HFFc6 (cell line): ENCODE measurements around the gene TTF2. TPM values are rescaled to one million over a fixed set of nuclear protein-coding genes. Genes with fewer than 3 reads are reported as not detected.
"Not testable (repeated sequence)": the region's sequence is repeated elsewhere in the genome, so short reads cannot be mapped to it uniquely, and the experiment has no call there.

Source experiments
- DNase-seq: peaks from one replicate; pipeline ENCODE4 v3.0.0-alpha.2; 2018
- H3K27ac Mint-ChIP-seq: 2 replicates; pipeline ENCODE4 v1.8.0; 2020; ENCODE audit warnings: mild to moderate bottlenecking, mixed read lengths
- H3K27me3 Mint-ChIP-seq: 2 replicates; pipeline ENCODE4 v1.8.0; 2021; ENCODE audit warnings: mild to moderate bottlenecking, moderate library complexity, mixed read lengths; ENCODE audit not compliant: insufficient read depth
- H3K36me3 Mint-ChIP-seq: 2 replicates; pipeline ENCODE4 v1.8.0; 2021; ENCODE audit warnings: low read depth, mixed read lengths
- H3K4me1 Mint-ChIP-seq: 2 replicates; pipeline ENCODE4 v1.8.0; 2020; ENCODE audit warnings: low read depth, mixed read lengths
- H3K4me3 Mint-ChIP-seq: 2 replicates; pipeline ENCODE4 v1.8.0; 2020; ENCODE audit warnings: mild to moderate bottlenecking, moderate library complexity, mixed read lengths
- H3K9me3 Mint-ChIP-seq: 2 replicates; pipeline ENCODE4 v1.8.0; 2020; ENCODE audit warnings: mild to moderate bottlenecking, mixed read lengths
- total RNA-seq, 6 experiments: library from RNA; stranded (reverse); fragmentation: NEBNext Ultra II Directional; extraction: Animal tissue kit (Norgen Biotek cat#: 25700); gene quantifications; 2 replicates in 1 of 6; 3 replicates in 5 of 6; pipeline ENCODE4 v1.2.3, GENCODE V29; 2021
- TF ChIP-seq, protein P1 (sequence below): fragments of 200-600 bp; sonication (generic); IDR thresholded peaks from 2 replicates; pipeline ENCODE4 v1.5.0; 2021; ENCODE audit warnings: antibody characterized with exemption, mild to moderate bottlenecking

Gene TTF2
- total RNA-seq, 6 experiments from 2014 or later, result 18.7 to 28.6 (median 24.2) TPM

DNA sequence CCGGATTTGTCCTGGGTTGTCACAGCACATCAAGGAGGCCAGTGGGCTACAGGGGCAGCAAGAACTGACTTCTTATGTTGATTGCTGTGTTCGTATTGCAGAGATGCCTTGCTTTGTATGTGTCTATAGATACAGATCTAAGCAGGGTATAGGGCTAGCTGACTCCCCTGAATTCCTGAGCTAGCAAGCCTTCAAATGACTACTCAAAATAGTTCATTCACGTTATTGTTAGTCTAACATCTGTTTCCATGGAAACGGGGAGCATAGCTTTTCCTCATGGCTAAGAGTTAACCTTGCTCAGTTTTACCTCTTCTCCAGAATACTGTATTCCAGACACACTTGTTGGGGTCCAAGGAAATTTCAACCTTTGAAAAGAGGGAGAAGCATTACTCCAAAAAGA lies 37.3 kb downstream of the TTF2 start:
- Mint-ChIP-seq H3K36me3 (peaks cover 26% of the 10 kb centered on the region), H3K4me3 (peak overlapping the region; percentile 27; the same call in 1 of the 2 replicates), H3K4me1 (peaks cover 64% of the 10 kb centered on the region), H3K9me3 (no peaks in the 10 kb centered on the region), H3K27me3 (no peaks in the 10 kb centered on the region; the same call in none of the 2 replicates), H3K27ac (peak overlapping the region; percentile 90)
- DNase-seq, result peak; percentile 90
- TF ChIP-seq, protein P1, sequence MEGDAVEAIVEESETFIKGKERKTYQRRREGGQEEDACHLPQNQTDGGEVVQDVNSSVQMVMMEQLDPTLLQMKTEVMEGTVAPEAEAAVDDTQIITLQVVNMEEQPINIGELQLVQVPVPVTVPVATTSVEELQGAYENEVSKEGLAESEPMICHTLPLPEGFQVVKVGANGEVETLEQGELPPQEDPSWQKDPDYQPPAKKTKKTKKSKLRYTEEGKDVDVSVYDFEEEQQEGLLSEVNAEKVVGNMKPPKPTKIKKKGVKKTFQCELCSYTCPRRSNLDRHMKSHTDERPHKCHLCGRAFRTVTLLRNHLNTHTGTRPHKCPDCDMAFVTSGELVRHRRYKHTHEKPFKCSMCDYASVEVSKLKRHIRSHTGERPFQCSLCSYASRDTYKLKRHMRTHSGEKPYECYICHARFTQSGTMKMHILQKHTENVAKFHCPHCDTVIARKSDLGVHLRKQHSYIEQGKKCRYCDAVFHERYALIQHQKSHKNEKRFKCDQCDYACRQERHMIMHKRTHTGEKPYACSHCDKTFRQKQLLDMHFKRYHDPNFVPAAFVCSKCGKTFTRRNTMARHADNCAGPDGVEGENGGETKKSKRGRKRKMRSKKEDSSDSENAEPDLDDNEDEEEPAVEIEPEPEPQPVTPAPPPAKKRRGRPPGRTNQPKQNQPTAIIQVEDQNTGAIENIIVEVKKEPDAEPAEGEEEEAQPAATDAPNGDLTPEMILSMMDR, result no peak

- H3K4me3 Mint-ChIP-seq, result no peak overlapping the region
- H3K36me3 Mint-ChIP-seq, result peaks cover 33% of the 10 kb centered on the region
- TF ChIP-seq, protein P1, result no peak
- H3K27ac Mint-ChIP-seq, result peak overlapping the region; percentile 90
- H3K9me3 Mint-ChIP-seq, result no peaks in the 10 kb centered on the region
- H3K4me1 Mint-ChIP-seq, result peaks cover 55% of the 10 kb centered on the region
- DNase-seq, result peak; percentile 14
- H3K27me3 Mint-ChIP-seq, result no peaks in the 10 kb centered on the region; the same call in none of the 2 replicates
These were observed 38.3 kb downstream of the TTF2 start for GRCh38 chr1:117098287-117098890.

- H3K36me3 Mint-ChIP-seq, result peaks cover 41% of the 10 kb centered on the region
- H3K4me3 Mint-ChIP-seq, result no peak overlapping the region
- peaks cover 25% of the 10 kb centered on the region for H3K4me1 Mint-ChIP-seq
- H3K9me3 Mint-ChIP-seq, result no peaks in the 10 kb centered on the region
- no peaks in the 10 kb centered on the region; the same call in none of the 2 replicates for H3K27me3 Mint-ChIP-seq
- H3K27ac Mint-ChIP-seq, result no peak overlapping the region
- TF ChIP-seq, protein P1, result no peak
- no peak for DNase-seq
These were observed 41.2 kb downstream of the TTF2 start for GRCh38 chr1:117101334-117101733.

GRCh38 chr1:117101858-117102257 lies 41.7 kb downstream of the TTF2 start:
- peaks cover 46% of the 10 kb centered on the region for H3K36me3 Mint-ChIP-seq
- peaks cover 20% of the 10 kb centered on the region for H3K4me1 Mint-ChIP-seq
- not testable (repeated sequence) for H3K27me3 Mint-ChIP-seq, H3K4me3 Mint-ChIP-seq, H3K27ac Mint-ChIP-seq, DNase-seq, H3K9me3 Mint-ChIP-seq

DNA sequence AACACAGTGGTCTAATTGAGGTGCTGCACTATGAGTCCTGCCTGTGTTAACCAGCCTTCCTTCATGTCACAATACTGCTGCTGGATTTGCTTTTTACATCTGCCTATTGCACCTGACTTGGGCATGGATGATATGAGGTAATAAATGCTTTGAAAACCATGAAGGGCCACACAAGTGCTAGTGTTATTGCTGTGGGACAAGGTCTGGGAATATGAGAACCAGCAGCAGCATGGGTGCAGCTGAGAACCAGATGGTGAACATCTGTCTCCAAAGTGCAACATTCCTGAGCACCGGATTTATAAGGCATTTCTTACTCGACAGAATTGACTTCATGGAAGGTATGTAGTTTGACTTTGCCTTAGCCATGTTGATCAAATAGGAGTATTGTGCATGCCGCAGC lies 44.9 kb downstream of the TTF2 start:
- Mint-ChIP-seq H3K4me1 (peaks cover 11% of the 10 kb centered on the region), H3K4me3 (no peak overlapping the region), H3K9me3 (no peaks in the 10 kb centered on the region), H3K27ac (no peak overlapping the region), H3K36me3 (peaks cover 60% of the 10 kb centered on the region), H3K27me3 (no peaks in the 10 kb centered on the region; the same call in none of the 2 replicates)
- TF ChIP-seq, protein P1, result no peak
- no peak for DNase-seq

- no peak overlapping the region for H3K27ac Mint-ChIP-seq
- H3K9me3 Mint-ChIP-seq, result no peaks in the 10 kb centered on the region
- no peak for DNase-seq
- H3K27me3 Mint-ChIP-seq, result no peaks in the 10 kb centered on the region; the same call in 1 of the 2 replicates
- TF ChIP-seq, protein P1, result no peak
- H3K4me3 Mint-ChIP-seq, result no peak overlapping the region
- H3K4me1 Mint-ChIP-seq, result peaks cover 16% of the 10 kb centered on the region
- H3K36me3 Mint-ChIP-seq, result peaks cover 53% of the 10 kb centered on the region
These were observed 45.6 kb downstream of the TTF2 start for GRCh38 chr1:117105722-117106121.
